Sciatic nerve (tissue), 2 donors: ENCODE data around the gene CRISPLD2. TPM values are rescaled to one million over a fixed set of nuclear protein-coding genes. Genes with fewer than 3 reads are reported as not detected.

Experiments used
- ATAC-seq: fragments of 200-7000 bp; cut with Tn5 transposase; one replicate; pipeline ENCODE4 v1.9.1; 2020; ENCODE audit warnings: mild to moderate bottlenecking, moderate library complexity
- DNase-seq: peaks from one replicate; pipeline ENCODE4 v3.0.0-alpha.2; 2020; ENCODE audit warnings: low spot score
- intact Hi-C: fragments of 100-400 bp; cut with DNase I; formaldehyde crosslinking; loops from one replicate; pipeline ENCODE4 v1.14.2; 2022
- total RNA-seq: library from RNA; stranded (reverse); fragmentation: NEBNext Ultra II Directional; extraction: Animal tissue kit (Norgen Biotek cat#: 25700); gene quantifications from one replicate; pipeline ENCODE4 v1.2.1, GENCODE V29; 2021
- donor health status: DM: no; HTN: no; CAD: no.
- donor health status: DM: no; HTN: no; CAD: no.

Gene CRISPLD2
- total RNA-seq, 1 donor from 2014 or later, result 118 TPM

- peak; percentile 38 for ATAC-seq
- DNase-seq, result no peak
- intact Hi-C loops, result no loop called here
Observed at GRCh38 chr16:84892097-84892496, 72.3 kb downstream of the CRISPLD2 start.

DNA sequence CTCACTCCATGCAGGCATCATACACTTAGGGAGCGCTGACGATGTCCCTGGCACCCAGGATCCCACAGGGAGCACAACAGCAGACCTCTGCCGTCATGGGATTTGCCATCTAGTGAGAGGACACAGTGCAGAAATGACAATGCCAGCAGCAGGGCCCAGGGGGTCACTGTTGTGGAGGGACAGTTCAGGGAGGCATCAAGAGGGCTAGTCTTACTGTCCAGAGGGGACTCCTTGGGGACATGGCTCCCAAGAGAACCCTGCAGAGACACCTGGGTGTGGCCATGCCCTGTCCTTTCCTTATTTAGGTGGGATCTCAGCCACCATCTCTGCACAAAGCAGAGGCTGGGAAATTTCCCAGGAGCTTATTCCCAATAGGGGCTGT lies 73.7 kb downstream of the CRISPLD2 start:
- intact Hi-C loops, result no loop called here
- DNase-seq (no peak), ATAC-seq (no peak)

DNA sequence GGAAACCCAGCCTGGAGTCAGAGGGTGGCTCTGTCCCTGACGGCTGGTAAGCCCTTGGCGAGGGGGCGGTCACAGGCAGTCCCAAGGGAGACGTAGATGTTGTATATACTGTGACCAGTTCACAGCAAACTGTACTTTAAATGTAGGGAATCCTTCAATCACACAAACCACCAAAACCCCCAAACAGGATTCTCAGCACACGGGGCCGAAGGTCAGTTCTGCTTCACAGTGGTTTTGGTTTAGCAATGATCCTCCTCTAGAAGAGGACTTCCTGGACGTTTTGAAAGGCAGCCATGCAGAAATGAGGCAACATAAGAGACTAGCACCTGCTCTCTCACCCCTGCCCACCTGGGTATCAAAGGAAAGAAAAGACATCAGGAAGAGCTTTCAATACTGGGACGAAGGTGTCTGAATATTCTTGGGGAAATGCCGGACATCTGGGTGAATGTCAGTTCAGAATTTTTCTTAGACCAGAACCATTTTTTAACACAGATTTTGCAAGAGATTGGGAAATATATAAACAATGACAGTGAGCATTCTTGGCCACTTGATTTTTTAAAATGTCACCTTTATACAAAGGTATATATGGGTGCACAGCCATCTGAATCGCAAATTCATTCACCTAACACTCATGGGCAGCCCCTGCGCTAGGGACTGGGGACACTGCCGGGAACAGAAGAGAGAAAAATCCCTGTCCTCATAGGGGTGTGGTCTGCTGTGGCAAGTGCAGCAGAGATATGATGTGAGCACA lies 74.2 kb downstream of the CRISPLD2 start:
- no peak for ATAC-seq
- intact Hi-C loops, result no loop called here

GRCh38 chr16:84895016-84895415 lies 75.2 kb downstream of the CRISPLD2 start:
- ATAC-seq (no peak), DNase-seq (no peak)
- intact Hi-C loops, result no loop called here

More for the DNA sequence above, 74.2 kb downstream of the CRISPLD2 start:
- no peak for DNase-seq

DNA sequence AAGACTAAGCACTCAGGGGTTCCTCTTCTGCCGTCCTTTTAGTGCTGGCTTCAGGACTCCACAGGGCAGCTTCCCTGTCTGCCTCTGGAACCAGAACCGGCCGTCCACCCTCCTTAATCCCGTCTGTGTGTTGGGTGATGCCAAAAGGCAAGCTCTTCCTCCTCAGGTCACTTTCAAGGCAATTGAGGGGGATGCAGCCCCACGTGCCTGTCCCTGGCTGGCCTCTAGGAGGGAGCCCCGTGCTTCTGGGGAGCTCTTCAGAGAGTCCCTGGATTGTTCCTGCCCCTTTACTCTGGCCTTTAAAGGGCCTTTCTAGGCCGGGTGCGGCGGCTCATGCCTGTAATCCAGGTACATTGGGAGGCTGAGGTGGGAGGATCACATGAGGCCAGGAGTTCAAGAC lies 77.1 kb downstream of the CRISPLD2 start:
- intact Hi-C loops, result no loop called here
- ATAC-seq (no peak), DNase-seq (no peak)

GRCh38 chr16:84897911-84898377 lies 78.2 kb downstream of the CRISPLD2 start:
- DNase-seq (no peak), ATAC-seq (peak; percentile 62)

GRCh38 chr16:84898447-84898846 lies 78.7 kb downstream of the CRISPLD2 start:
- intact Hi-C loops, result no loop called here
- DNase-seq, result no peak
- peak; percentile 25 for ATAC-seq

More at GRCh38 chr16:84897911-84898377, 78.2 kb downstream of the CRISPLD2 start:
- intact Hi-C loops, result no loop called here

- DNase-seq, result no peak
- intact Hi-C loops, result no loop called here
- ATAC-seq, result no peak
Observed at GRCh38 chr16:84899414-84899813, 79.6 kb downstream of the CRISPLD2 start.

- intact Hi-C loops, result no loop called here
- no peak for DNase-seq
- no peak for ATAC-seq
Observed at GRCh38 chr16:84905965-84906460, 86.2 kb downstream of the CRISPLD2 start.

GRCh38 chr16:84907051-84907450 lies 87.3 kb downstream of the CRISPLD2 start:
- intact Hi-C loops, result no loop called here
- ATAC-seq, result peak; percentile 8

DNA sequence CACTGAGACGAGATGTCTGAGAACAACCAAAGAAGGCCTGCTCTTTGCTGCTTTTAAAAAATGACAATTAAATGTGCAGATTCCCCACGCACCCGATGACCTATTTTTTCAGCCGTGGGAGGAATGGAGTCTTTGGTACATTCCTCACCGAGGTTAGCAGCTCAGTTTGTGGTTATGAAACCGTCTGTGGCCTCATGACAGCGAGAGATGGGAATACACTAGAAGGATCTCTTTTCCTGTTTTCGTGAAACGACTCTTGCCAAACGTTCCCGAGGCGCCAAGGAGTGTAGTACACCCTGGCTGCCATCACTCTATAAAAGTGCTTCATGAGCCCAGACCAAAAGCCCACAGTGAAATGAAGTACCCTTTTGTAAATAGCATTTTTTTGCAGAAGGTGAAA lies 87.8 kb downstream of the CRISPLD2 start:
- DNase-seq (no peak), ATAC-seq (peak; percentile 72)
- intact Hi-C loops, result no loop called here

More at GRCh38 chr16:84907051-84907450, 87.3 kb downstream of the CRISPLD2 start:
- DNase-seq, result no peak

GRCh38 chr16:84909476-84910085 lies 89.8 kb downstream of the CRISPLD2 start:
- intact Hi-C loops, result no loop called here
- DNase-seq (no peak), ATAC-seq (no peak)

DNA sequence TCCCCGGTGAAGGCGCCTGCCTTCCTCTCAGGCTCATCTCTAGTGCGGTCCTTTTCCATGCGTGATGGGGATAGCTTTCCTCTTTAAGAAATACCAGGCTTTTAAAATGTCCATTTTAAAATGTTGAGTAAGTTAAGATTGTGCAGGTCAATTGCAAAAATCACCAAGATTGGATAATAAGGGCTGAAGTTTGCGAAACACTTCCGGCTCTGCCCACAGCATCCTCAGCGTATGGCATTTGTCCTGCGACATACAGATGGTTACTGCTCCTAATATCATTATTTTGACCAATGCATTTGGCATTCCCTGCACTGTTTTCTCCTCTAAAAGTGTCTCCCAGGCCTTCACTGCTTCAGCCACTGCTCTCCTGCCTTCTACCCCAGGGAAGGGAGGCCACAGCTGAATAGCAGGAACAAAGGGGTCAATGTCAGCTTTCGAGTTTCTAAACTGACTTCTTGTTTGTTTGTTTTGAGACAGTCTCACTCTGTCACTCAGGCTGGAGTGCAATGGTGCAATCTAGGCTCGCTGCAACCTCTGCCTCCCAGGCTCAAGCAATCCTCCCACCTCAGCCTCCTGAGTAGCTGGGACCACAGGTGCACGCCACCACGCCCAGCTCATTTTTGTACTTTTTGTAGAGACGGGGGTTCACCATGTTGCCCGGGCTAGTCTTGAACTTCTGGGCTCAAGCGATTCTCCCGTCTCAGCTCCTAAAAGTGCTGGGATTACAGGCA lies 91.9 kb downstream of the CRISPLD2 start:
- ATAC-seq, result no peak
- intact Hi-C loops, result no loop called here
- no peak for DNase-seq

DNA sequence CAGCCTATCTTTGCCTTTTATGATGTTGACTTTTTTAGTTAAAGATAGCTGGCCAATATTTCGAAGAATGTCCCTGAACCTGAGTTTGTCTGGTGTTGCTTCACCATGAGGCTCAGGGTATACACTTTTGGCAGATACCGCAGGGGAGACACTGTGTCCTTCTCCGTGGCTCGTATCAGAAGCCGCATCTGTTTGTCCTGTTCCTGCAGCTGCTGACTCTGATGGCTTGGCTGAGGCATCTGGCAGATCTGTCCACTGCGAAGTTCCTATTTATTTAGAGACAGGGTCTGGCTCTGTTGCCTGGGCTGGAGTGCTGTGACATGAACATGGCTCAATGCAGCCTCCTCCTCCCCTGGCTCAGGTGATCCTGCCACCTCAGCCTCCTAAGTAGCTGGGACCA lies 93.5 kb downstream of the CRISPLD2 start:
- intact Hi-C loops, result no loop called here
- DNase-seq, result no peak
- peak; percentile 86 for ATAC-seq

GRCh38 chr16:84914273-84914672 lies 94.5 kb downstream of the CRISPLD2 start:
- intact Hi-C loops, result no loop called here
- peak; percentile 65 for ATAC-seq
- no peak for DNase-seq

GRCh38 chr16:84916178-84916577 lies 96.4 kb downstream of the CRISPLD2 start:
- DNase-seq, result no peak
- intact Hi-C loops, result no loop called here
- ATAC-seq, result no peak

- intact Hi-C loops, result no loop called here
- DNase-seq, result no peak
- no peak for ATAC-seq
Observed at GRCh38 chr16:84916850-84917249, 97.1 kb downstream of the CRISPLD2 start.

DNA sequence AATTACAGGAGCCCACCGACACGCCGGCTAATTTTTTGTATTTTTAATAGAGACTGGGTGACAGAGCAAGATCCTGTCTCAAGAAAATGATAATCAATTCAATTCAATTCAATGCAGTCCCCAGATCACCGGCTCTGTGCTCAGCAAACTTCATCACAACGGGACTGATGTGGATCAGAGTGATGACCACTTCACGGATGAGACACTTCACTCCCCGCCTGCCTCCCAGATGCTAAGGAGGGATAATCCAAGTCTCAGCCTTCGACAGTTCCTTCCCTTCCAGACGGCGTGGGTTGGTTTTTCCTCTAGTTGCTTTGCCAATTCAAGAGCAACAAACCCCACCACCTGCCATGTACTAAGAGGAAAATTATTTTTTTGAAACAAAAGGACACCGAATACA lies 97.7 kb downstream of the CRISPLD2 start:
- intact Hi-C loops, result no loop called here
- no peak for DNase-seq
- ATAC-seq, result no peak

DNA sequence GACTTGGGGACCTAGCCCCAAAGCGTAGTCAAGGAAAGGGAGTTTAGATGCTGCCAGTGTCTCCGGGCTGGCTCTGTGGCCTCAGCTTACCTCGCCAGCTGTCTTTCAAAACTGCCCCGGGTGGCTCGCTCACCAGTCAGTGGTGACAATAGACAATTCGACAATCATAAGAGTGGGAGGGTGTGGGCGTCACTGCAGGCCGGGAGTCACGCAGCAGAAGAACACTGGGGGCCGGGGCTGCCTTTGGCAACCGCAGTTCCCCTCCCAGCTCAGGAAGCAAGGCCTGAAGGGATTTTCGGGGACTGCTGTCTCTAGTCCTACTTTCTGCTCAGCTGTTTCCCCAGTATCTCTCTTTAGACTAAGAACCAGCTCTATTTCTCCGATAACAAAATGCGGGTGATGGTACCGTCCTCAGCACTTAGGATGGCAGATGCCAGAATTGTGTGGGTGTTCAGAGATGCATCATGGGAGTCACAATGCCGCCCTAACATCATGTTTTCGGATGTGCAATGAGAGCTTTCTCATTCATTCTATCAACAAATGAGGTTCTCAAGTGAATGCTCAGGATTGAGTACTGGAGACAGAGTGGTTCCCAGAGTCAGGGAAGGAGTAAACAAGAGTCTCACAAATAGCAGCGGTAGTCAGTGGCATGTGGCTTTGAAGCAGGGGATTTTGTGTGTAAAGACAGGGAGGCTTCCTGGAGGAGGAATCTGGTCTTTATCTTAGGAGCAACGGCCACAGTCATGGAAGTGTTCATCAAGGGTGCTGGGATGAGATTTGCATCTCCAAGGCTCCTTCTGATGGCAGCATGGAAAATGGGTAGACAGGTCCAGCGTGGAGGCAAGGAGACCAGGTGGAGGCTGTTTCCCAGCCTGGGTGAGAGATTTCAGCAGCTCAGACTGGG lies 98.5 kb downstream of the CRISPLD2 start:
- intact Hi-C loops, result no loop called here
- ATAC-seq (no peak), DNase-seq (no peak)
